Karpas-422 (cell line): ENCODE measurements around the gene HMMR. TPM values are rescaled to one million over a fixed set of nuclear protein-coding genes. Genes with fewer than 3 reads are reported as not detected.

Source experiments
- DNase-seq: peaks from one replicate; pipeline ENCODE4 v3.0.0-alpha.2; 2015
- H2AFZ ChIP-seq: fragments of 200-600 bp; sonication (generic); 2 replicates; pipeline ENCODE4 v1.6.1; 2014; ENCODE audit warnings: antibody characterized with exemption, low read length, mixed read lengths
- H3K27ac ChIP-seq: fragments of 200-600 bp; sonication (generic); 2 replicates; pipeline ENCODE4 v1.5.1; 2014; ENCODE audit warnings: mild to moderate bottlenecking, low read length, moderate library complexity
- H3K27me3 ChIP-seq: fragments of 200-600 bp; sonication (generic); 2 replicates; pipeline ENCODE4 v1.6.1; 2014; ENCODE audit warnings: low read length, mixed read lengths
- H3K36me3 ChIP-seq: fragments of 200-600 bp; sonication (generic); 2 replicates; pipeline ENCODE4 v1.6.1; 2014; ENCODE audit warnings: low read length, mixed read lengths; ENCODE audit not compliant: insufficient read depth
- H3K4me1 ChIP-seq: fragments of 200-600 bp; sonication (generic); 2 replicates; pipeline ENCODE4 v1.6.1; 2014; ENCODE audit warnings: mild to moderate bottlenecking, low read length, mixed read lengths
- H3K4me2 ChIP-seq: fragments of 200-600 bp; sonication (generic); 2 replicates; pipeline ENCODE4 v1.6.1; 2014; ENCODE audit warnings: low read length, low read depth, mild to moderate bottlenecking; ENCODE audit not compliant: poor library complexity, severe bottlenecking
- H3K4me3 ChIP-seq: fragments of 200-600 bp; sonication (generic); 2 replicates; pipeline ENCODE4 v1.5.1; 2014; ENCODE audit warnings: mild to moderate bottlenecking, antibody characterized with exemption, low read length, mixed read lengths
- H3K79me2 ChIP-seq: fragments of 200-600 bp; sonication (generic); 2 replicates; pipeline ENCODE4 v1.6.1; 2014; ENCODE audit warnings: mild to moderate bottlenecking, low read length, mixed read lengths
- H3K9ac ChIP-seq: fragments of 200-600 bp; sonication (generic); 2 replicates; pipeline ENCODE4 v1.6.0; 2014; ENCODE audit warnings: low read length
- H3K9me2 ChIP-seq: fragments of 200-600 bp; sonication (generic), shearing (Covaris generic); replicated peaks from 2 replicates; pipeline ENCODE4 v1.6.0; 2014; ENCODE audit warnings: mild to moderate bottlenecking, low read length, moderate library complexity; ENCODE audit not compliant: insufficient read depth
- H3K9me3 ChIP-seq: fragments of 300-700, 200-600 bp; sonication (generic); 2 replicates; pipeline ENCODE4 v1.6.1; 2014; ENCODE audit warnings: low read length, mixed read lengths
- H4K20me1 ChIP-seq: fragments of 200-600 bp; sonication (generic); 2 replicates; pipeline ENCODE4 v1.6.1; 2014; ENCODE audit warnings: mild to moderate bottlenecking, antibody characterized with exemption, low read length, low read depth; ENCODE audit not compliant: insufficient read depth
- total RNA-seq: library from RNA; depleted of rRNA; stranded (reverse); fragments of >200 nt; shearing (Covaris generic); gene quantifications from 2 replicates; pipeline ENCODE4 v1.2.3, GENCODE V29; 2014; ENCODE audit warnings: low replicate concordance

The HMMR gene
- total RNA-seq, 1 experiment from 2014 or later = 80.5 TPM

- Histone ChIP-seq H3K4me1 (peaks cover 53% of the 10 kb centered on the region), H3K27me3 (no peaks in the 10 kb centered on the region), H3K4me2 (peak overlapping the region; percentile 92), H3K4me3 (peak overlapping the region; percentile 83), H3K79me2 (peaks cover 51% of the 10 kb centered on the region), H3K27ac (peak overlapping the region; percentile 89), H2AFZ (peak overlapping the region; percentile 91), H3K9me3 (no peaks in the 10 kb centered on the region), H4K20me1 (peaks cover 8% of the 10 kb centered on the region), H3K36me3 (no peaks in the 10 kb centered on the region), H3K9me2 (no peaks in the 10 kb centered on the region), H3K9ac (peak overlapping the region; percentile 69)
- DNase-seq = peak; percentile 78
Observed at GRCh38 chr5:163504079-163504931, 43.9 kb downstream of the HMMR start.

GRCh38 chr5:163505049-163505367 is 44.6 kb downstream of the HMMR start:
- Histone ChIP-seq H3K4me2 (peak overlapping the region; percentile 92), H4K20me1 (peaks cover 8% of the 10 kb centered on the region), H3K9ac (peak overlapping the region; percentile 69), H3K4me3 (peak overlapping the region; percentile 83), H2AFZ (no peak overlapping the region), H3K79me2 (peaks cover 58% of the 10 kb centered on the region), H3K9me2 (no peaks in the 10 kb centered on the region), H3K27me3 (no peaks in the 10 kb centered on the region), H3K9me3 (no peaks in the 10 kb centered on the region), H3K27ac (peak overlapping the region; percentile 89), H3K4me1 (peaks cover 54% of the 10 kb centered on the region), H3K36me3 (no peaks in the 10 kb centered on the region)
- no peak for DNase-seq

DNA sequence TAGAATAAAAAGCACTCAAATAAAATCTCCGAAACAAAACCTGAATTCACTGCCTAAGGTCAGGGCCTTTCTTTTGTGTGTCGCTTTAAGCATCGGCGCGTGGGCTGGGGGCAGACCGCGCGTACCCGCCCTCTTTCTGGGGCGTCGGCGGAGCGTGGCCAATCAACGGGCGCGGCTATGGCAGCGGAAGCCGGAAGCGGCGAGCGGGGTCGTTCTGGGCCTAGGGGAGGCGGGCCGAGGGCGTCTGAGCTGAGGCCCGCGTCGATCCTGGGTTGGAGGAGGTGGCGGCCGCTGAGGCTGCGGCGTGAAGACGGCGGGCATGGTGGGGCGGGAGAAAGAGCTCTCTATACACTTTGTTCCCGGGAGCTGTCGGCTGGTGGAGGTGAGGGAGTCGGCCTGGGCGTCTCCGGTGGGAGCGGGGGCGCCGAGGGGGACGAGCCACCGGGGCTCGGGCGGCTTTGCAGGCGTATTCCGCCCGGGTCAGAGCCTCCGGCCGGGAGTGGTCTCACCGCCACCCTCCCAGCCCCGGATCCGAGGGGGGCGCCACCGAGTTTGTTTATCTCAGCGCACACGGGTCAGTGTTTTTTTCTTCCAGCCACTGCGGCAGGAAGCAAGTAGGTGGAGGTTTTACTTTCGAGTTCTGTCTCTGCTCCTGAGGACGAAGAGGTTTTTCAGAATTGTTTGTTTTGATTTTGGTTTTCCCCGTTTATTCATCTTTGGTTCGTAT is 45.1 kb downstream of the HMMR start, which contains the start of gene MAT2B:
Gene MAT2B (plus strand): TSS at position 252 of the 727 bp plus-strand sequence. CDS start 68 bp downstream, at position 320.
- Histone ChIP-seq H3K4me1 (peaks cover 54% of the 10 kb centered on the region), H3K9ac (peak within 1 kb of the TSS; percentile 81), H3K27ac (peak within 1 kb of the TSS; percentile 89), H4K20me1 (peaks cover 8% of the 10 kb centered on the region), H2AFZ (peak within 1 kb of the TSS; percentile 91), H3K9me2 (no peaks in the 10 kb centered on the region), H3K9me3 (no peaks in the 10 kb centered on the region), H3K4me2 (peak within 1 kb of the TSS; percentile 92), H3K36me3 (peaks cover under 1% of the 10 kb centered on the region; the same call in 1 of the 2 replicates), H3K79me2 (peaks cover 64% of the 10 kb centered on the region), H3K4me3 (peak within 1 kb of the TSS; percentile 83), H3K27me3 (no peaks in the 10 kb centered on the region)
- peak; percentile 98 for DNase-seq

- Histone ChIP-seq H3K4me3 (peak overlapping the region; percentile 83), H3K9ac (peak overlapping the region; percentile 81), H3K36me3 (peaks cover 4% of the 10 kb centered on the region; the same call in 1 of the 2 replicates), H3K4me2 (peak overlapping the region; percentile 86), H3K9me2 (no peaks in the 10 kb centered on the region), H4K20me1 (peaks cover 8% of the 10 kb centered on the region), H3K27ac (peak overlapping the region; percentile 63), H3K4me1 (peaks cover 54% of the 10 kb centered on the region), H3K79me2 (peaks cover 69% of the 10 kb centered on the region), H3K9me3 (no peaks in the 10 kb centered on the region), H3K27me3 (no peaks in the 10 kb centered on the region), H2AFZ (no peak overlapping the region)
- DNase-seq = no peak
Observed at GRCh38 chr5:163506095-163506457, 45.6 kb downstream of the HMMR start.

DNA sequence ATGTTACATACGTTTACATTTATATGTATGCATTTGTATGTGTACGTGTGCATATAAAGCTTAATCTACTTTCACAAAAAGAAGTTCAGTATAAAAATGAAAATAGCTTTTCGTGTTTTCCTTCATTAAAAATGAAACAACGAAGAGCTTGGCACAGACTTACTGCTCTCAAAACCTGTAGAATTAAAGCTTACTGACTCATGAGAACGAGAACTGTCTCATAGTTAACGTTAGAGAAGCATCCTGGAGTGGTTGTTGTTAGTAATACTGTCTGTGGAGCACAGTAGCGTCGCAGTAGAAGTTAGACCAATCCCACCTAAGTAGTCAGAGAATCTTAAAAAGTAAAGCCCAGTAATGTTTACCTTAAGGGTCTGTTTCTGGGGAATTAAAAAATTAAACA is 46.3 kb downstream of the HMMR start:
- peak overlapping the region; percentile 83 for H3K4me3 ChIP-seq
- H3K4me1 ChIP-seq = peaks cover 54% of the 10 kb centered on the region

DNA sequence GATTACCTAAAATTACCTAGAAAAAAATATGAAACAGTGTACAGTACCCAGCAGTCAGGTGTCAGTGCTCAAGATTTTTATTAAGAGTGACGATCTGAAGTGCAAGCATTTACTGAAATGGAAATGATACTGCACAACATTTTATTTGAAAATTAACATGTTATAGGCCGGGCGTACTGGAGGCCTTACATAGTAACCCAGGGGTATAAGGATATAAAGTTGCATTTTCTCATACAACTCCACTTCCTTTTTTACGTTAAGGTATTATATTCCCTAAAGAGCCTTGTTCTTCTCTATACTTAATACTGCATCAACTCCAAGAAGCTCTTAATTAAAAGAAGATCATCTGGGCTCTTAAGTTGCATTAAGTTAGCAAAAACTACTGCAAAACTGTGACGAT is 48.3 kb downstream of the HMMR start:
- Histone ChIP-seq H3K27ac (no peak overlapping the region), H4K20me1 (peaks cover 8% of the 10 kb centered on the region), H3K4me2 (peak overlapping the region; percentile 86), H3K4me3 (no peak overlapping the region), H3K4me1 (peaks cover 40% of the 10 kb centered on the region), H3K9me2 (no peaks in the 10 kb centered on the region), H3K36me3 (peaks cover 22% of the 10 kb centered on the region), H3K27me3 (no peaks in the 10 kb centered on the region), H3K9me3 (no peaks in the 10 kb centered on the region), H3K79me2 (peaks cover 84% of the 10 kb centered on the region), H2AFZ (no peak overlapping the region), H3K9ac (0 out of 2 replicates have a peak overlapping the region, but pooled peaks have one; percentile 2)
- DNase-seq = no peak

More for the DNA sequence above, 46.3 kb downstream of the HMMR start:
- Histone ChIP-seq H3K4me2 (peak overlapping the region; percentile 86), H3K27me3 (no peaks in the 10 kb centered on the region), H3K9ac (peak overlapping the region; percentile 81), H2AFZ (no peak overlapping the region), H4K20me1 (peaks cover 8% of the 10 kb centered on the region), H3K27ac (no peak overlapping the region), H3K9me2 (no peaks in the 10 kb centered on the region), H3K36me3 (peaks cover 4% of the 10 kb centered on the region; the same call in 1 of the 2 replicates), H3K9me3 (no peaks in the 10 kb centered on the region), H3K79me2 (peaks cover 74% of the 10 kb centered on the region)
- DNase-seq = no peak

- no peak overlapping the region for H3K4me3 ChIP-seq
- no peak overlapping the region for H2AFZ ChIP-seq
- H3K9ac ChIP-seq = no peak overlapping the region
- H3K79me2 ChIP-seq = peaks cover 77% of the 10 kb centered on the region
- H3K4me2 ChIP-seq = peak overlapping the region; percentile 86
- H3K4me1 ChIP-seq = peaks cover 33% of the 10 kb centered on the region
- no peak for DNase-seq
- peaks cover 27% of the 10 kb centered on the region for H3K36me3 ChIP-seq
- H3K9me3 ChIP-seq = no peaks in the 10 kb centered on the region
- H4K20me1 ChIP-seq = peaks cover 8% of the 10 kb centered on the region
- H3K27me3 ChIP-seq = no peaks in the 10 kb centered on the region
- H3K9me2 ChIP-seq = no peaks in the 10 kb centered on the region
- H3K27ac ChIP-seq = no peak overlapping the region
Observed at GRCh38 chr5:163509291-163509951, 49.0 kb downstream of the HMMR start.
